NCI-H2196 treated with DMSO at 0.1 percent for 48 hours (cell line): ENCODE data around the gene CFAP77.

Experiments used
- DNase-seq: peaks from one replicate; lab custom pipeline; 2025; ENCODE audit not compliant: unreplicated experiment; lab: John Stamatoyannopoulos, UW

The CFAP77 gene

DNA sequence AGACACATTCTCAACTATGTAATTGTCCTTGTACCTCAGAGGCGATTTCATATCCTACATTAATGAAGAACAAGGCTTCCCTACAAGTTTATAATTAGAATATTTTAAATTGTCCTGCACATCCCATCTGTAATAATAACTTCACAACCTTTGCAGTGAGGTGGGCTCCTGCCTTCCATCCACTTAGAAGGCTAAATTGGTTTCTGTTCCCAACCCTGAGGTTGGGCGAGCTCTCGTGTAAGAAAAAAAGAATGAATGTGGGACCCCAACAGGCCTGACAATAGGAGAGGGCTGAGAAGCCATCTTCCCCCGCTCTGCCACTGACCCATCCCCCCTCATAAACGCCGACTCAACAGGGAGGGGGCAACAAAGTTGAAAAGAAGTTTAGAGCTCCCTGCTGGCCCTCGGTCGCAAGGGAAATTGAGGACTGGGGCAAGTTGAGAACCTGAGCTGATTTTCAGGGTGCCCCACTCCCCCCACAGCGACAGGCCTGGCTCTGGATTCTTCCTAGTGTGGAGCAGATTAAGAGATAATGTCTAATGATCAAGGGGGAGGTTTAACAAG, 181.8 kb downstream of the CFAP77 start:
- no peak for DNase-seq

DNA sequence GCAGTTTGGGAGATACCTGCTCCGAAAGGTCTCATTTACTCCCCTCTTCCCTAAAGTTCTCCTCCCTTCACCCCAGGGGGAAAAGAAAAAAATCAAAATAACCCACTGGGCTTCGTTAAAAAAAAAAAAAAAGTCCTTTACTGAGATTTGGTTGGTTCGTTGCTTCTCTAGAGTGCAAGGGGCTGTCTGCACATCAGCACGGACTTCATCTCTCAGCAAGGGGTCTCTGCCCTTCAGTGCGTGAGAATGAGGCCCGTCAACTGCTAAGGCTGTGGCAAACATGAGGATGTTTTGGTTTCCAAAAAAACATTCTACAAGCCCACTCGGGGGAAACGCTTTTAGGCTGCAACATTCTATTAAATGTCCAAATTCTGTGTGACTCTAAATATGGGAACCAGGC, 182.4 kb downstream of the CFAP77 start:
- DNase-seq: no peak

DNA sequence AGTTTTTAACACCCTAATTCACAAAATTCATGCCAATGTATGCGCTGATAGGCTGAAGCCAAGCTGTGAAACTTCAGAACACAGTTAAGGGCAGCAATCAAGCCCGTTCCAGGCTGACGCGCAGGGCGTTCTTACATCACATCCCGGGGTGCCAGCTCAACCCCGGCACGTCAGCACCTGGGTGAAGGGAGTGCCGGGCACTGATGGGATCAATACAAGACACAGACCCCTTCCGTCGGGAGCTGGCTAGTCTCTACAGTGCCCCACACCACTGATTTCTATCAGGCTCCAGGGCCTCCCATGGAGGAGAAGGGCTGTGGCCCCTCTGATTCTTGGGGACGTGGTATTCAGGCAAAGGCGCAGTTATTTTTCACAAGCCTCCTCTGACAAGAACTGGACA, 184.4 kb downstream of the CFAP77 start:
- DNase-seq: no peak

DNA sequence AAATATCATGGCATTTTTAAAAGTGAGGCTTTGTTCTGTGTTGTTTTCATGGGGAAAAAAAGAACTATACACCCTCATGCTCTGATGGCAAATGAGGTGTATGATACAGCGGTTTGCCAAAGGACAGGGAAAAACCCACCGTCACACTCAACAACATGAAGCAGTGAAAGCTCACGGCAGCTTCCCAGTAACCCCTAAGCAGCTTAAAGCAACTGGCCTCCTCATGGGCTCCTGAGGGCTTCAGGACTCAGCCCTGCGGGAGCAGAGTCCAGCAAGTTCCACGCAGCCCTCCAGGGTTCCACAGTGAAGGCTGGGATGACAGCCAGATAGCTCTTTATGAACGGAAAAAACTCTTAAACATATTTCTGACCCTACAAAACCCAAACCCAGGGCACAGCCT, 185.3 kb downstream of the CFAP77 start:
- no peak for DNase-seq

DNA sequence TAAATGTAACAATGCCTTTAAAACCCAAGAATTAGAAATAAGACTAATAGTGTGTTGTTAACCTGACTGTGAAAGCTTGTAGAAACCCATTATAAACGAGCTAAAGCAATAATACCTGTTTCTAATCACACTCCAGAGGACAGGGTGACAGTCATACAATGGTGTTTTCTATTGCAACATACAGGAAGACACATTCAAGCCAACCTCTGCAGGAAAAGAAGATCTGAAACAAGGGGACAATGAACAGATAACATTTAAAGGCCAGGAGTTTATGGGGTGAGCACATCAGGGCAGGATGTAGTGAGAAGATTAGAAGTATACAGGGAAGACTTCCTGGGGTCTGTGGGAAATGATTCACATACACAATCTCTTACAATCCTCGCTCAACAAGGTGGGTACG, 186.2 kb downstream of the CFAP77 start:
- no peak for DNase-seq

DNA sequence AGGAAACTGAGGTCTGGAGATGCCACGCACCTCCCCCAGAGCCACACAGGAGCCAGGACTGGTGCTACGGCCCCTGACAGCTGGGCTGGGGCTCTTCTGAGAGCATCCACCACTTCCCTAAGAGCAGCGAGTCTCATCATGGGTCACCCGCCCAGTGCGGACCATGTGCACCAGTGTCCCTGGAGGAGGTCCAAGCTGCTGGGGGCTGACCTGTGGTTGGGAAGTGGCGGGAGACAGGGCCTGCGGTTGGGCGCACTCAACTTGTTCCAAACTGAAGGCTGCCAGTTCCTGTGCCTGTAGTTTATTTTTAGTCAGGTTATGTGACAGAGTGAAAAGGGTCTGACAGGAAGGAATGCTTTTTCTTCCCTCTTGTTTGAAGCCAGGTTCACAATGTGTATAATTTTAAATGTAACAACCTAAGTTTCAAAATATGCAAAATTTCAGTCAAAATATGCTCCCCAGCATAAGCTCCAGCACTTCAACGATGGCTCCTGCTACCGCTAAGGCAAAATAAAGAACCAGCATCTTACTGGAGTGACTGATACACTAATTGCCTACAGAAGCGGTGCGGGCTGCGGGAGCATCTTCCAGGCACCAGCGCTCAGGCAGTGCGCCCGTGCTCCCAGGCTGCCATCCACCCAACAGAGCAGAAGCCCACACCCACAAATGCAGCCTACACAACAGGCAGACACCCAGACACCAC, 187.2 kb downstream of the CFAP77 start:
- no peak for DNase-seq

DNA sequence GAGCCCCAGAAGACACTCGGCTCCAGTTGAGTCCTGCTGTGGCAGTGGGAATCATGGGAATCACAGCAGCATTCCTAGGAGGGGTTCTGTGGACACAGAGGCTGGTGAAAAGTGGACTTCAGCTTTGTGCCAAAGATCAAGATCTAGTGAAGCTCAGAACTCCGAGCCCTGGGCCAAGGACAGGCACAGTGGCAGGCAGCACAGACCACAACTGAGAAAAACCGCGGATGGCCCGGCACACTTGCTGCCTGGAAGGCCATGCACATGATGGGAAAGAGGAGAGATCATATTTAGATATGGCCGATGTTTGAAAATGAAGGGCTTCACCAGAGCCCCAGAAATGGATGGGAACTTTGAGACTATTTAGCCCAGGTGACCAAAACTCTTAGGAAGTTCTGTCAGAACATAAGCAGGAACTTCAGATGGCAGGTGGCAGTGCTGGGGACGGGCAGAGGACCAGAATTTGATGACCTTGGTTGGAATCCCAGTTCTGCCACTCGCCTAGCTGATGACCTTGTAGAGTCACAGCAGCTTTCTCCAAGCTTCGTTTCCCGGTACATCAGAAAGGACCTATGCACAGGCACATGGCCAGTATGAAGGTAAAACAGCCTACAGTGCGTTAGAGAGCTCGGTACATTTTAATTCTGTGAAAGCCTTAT, 190.4 kb downstream of the CFAP77 start:
- no peak for DNase-seq

DNA sequence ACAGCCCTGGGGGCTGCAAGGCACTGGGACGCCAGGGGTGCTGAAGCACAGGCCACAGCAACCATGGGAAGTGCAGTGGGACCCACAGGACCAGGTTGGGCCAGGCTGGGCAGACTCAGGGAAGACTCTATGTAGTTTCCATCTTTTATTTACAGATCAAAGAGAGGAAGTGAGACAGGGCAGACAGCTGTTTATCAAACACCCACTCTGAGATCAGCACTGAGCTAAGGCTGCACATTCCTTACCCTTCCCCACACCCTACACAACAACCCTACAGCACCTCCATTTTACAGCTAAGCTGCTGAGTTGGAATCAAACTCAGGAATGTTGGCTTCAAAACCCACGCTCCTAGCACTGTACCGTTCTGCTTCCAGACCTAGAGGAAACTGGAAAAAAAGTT, 192.2 kb downstream of the CFAP77 start:
- DNase-seq: no peak

DNA sequence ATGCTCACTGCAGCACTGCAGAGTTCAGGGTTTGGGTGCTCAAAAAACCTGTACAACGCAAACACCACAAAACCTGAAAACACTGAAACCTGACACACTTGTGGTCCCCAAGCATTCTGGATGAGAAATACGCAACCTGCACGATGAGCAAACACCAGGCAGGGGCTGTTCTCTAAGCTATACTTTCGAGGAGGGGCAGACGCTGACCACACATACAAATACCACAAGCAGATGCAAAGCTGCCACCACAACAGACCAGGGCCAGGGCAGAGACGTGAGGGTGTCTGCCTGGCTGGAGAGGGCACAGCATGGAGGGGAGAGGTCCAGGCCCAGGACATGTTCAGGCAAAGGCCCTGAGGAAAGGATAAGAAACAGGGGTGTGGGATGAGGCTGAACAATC, 195.4 kb downstream of the CFAP77 start:
- DNase-seq: no peak

DNA sequence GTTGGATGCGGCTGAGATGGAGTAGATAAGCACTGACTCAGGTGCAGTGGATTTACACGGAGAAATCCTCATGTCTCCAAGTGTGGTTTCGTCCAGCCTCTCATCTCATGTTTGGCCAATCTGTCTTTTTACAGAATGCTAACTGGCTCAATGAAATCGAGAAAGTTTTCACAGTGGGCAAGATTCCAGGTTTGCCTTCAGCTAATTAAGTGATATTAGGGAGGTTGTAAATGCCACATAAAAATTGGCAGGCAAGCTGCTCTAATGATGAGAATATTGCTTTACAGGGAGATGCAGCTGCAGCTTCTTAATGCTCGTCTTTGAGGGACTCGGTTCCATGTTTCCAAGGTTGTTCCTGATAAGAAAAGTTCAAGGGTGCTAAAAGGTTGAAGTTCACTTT, 196.1 kb downstream of the CFAP77 start:
- no peak for DNase-seq

DNA sequence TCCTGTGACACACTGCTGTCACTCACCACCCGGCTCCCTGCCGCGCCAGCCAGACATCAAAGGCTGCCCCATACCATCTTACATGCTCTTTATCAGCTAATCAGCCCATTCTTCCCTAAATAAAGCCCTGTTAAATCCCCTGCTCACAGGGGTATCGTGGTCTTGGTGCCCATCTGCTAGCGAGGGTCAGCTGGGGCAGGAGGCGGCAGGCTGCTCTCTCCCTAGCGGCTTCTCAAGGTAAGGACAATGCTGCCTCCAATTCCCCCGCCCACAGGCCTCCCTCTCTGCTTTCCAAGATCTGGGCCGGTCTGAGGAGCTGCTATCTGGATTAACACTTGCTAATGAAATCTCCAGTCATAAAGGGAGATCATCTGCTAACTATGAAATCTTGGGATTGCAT, 199.2 kb downstream of the CFAP77 start:
- DNase-seq: no peak

DNA sequence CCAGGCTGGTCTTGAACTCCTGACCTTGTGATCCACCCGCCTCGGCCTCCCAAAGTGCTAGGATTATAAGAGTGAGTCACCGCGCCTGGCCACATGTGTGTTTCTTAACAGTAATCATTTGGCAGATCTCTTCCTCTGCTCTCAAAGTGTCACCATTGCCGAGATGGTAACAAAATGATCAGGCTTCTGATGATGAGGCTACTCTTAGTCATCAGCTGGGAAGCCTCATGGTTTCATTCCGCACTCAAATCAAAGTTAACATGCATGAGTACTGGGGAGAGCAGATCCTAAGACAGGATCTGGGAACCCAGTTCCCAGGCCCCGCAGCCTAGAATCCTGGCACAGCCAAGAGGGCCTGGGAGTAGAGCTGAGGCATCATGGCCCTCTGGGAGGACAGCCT, 199.8 kb downstream of the CFAP77 start:
- no peak for DNase-seq

DNA sequence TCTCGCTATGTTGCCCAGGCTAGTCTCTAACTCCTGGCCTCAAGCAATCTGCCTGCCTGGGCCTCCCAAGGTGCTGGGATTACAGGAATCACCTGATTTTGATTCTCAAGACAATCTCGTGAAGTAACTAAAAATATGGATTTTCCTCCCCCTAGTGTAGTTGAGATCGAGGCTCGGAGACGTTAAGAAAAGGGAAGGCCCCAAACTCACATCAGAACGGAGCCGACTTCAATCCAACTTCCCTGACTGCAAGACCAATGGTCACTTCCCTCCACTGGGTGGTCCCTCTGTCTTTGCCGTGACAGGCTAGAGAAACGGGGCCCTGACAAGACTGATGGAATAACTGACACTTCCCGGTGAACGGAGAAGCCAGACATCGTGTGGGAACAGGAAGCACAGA, 200.7 kb downstream of the CFAP77 start:
- DNase-seq: peak; percentile 12

DNA sequence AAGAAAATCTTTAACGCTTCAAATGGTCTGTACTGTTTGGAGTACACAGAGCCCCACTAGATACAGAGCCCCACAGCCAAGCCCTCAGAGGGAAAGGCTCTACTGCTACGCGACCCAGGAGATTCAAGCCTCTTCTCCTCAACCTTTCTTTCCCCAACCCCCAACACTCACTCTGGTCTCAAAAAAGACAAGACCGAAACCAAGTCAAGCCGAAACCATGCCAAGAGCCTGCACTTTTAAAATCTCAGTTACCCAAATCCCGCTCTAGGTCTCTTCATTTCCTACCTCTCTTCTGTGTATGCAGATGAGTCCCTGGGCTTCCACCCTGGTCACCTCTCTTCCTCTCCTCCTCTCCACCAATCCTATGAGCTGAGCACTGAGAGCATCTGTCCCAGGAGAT, 204.3 kb downstream of the CFAP77 start:
- DNase-seq: no peak

DNA sequence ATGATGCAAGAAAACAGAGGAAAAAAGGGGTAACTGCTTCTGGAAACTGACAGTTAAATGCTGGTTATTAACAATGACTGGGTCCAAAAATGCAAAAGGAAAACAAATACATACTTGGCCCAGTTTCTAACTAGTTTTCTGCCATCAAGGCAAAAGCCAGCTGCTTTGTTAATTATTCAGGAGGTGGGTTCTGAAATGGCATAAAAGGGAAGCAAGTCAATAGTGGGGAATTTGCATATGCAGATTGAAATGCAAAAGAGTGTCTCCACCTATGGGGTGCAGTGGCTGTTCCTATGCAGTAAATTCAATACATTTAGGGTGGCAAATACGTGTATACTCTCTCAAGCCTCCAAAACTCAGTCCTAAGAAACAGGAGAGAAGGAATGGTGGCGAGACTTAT, 205.8 kb downstream of the CFAP77 start:
- DNase-seq: no peak

DNA sequence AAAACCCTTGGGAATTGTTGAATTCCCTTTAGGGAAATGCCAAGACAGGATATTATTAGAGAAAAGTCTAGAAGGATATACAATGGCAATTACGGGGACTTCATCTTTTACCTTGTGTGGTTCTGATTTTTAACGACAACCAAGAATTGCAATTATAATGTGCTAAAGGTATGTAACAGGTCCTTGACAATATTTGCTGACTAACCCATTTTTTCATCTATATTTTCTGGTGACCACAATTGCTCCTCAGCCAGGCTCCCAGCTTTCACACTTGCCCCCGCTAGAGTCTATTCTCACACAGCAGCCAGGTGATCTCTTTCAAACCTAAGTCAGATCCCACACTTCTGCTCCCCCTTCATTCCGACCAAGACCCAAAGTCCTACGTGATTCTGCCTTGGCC, 206.7 kb downstream of the CFAP77 start:
- DNase-seq: no peak

DNA sequence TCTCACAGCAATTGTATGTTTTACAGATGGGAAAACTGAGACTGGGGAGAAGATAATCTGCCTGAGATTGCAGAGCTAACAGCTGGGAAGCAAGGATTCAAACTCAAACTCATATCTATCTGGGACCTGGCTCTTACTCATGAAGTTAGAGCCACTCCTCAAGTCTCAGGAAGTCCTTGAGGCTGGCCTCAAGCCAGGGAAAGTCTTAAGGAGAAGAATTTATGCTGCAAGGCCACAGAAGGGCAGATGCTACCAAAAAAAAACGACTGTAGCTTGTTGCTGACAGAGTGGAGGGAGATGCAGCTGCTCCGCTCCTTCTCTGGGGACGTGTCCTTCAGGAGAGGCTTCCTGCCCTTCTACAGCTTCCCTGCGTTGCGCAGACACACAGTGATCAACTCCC, 212.1 kb downstream of the CFAP77 start:
- DNase-seq: no peak
